ENCODE data around the gene SF3B5.
"Not testable (repeated sequence)": the region's sequence is repeated elsewhere in the genome, so short reads cannot be mapped to it uniquely, and the experiment has no call there.

SF3B5 gene

DNA sequence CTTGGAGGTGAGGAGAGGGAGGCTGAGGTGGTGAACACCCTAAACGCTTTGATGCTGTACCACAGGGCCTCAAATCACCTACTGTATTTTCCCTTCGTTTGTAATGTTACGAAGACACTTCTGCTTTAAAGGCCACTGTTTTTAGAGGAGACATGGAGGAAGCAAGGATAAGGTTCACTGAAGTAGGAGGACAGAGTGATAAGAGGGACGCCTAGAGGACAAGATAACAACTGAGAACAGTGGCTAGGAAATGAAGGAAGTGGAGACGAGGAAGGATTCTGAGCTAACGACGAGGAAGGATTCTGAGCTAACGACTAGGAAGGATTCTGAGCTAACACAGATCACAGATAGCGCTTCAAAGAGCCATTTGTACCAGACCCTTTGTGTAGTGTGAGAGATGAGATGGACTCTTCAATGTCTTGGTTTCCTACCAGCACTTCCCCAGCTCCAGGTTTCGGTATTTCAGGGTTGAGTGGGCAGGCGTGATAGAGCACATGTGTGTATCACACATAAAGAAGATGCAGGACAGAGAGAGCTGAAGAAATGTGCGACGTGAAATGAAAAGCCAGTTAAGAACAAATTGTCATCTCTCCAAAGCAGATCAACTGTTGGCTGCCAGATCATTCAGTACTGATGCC lies 7.5 kb downstream of the SF3B5 start:
- no peak for TF ChIP-seq ZNF274 (IDR thresholded peaks at IDR 0.05; ENCODE audit: low read depth, low read length)
- H3K4me3 ChIP-seq (ENCODE audit: low read length): no peak overlapping the region

- TF ChIP-seq ZNF274 (IDR thresholded peaks at IDR 0.05; ENCODE audit: low read depth, low read length): no peak
- no peak overlapping the region for H3K4me3 ChIP-seq (ENCODE audit: low read length)
Observed at GRCh38 chr6:144086959-144087358, 8.4 kb downstream of the SF3B5 start.

- H3K4me3 ChIP-seq (ENCODE audit: low read length): no peak overlapping the region
- TF ChIP-seq ZNF274 (IDR thresholded peaks at IDR 0.05; ENCODE audit: low read depth, low read length): no peak
Observed at GRCh38 chr6:144083172-144083571, 12.2 kb downstream of the SF3B5 start.

DNA sequence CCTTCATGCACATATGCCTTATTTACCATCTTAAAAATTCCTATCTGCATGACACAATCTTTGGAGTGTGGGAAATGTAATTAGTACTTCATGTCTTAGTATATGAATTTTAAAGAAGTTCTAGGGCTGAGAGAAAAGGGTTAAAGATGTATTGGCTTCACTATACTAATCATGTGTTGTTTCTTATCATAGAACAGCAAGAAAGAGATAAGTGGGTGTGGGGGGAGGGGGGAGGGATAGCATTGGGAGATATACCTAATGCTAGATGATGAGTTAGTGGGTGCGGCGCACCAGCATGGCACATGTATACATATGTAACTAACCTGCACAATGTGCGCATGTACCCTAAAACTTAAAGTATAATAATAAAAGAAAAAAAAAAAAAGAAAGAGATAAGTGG lies 13.0 kb downstream of the SF3B5 start:
- not testable (repeated sequence) for H3K4me3 ChIP-seq (ENCODE audit: low read length)

- no peak overlapping the region for H3K4me3 ChIP-seq (ENCODE audit: low read length)
- no peak for TF ChIP-seq ZNF274 (IDR thresholded peaks at IDR 0.05; ENCODE audit: low read depth, low read length)
Observed at GRCh38 chr6:144077871-144078270, 17.5 kb downstream of the SF3B5 start.

GRCh38 chr6:144075875-144076274 lies 19.5 kb downstream of the SF3B5 start:
- TF ChIP-seq ZNF274 (IDR thresholded peaks at IDR 0.05; ENCODE audit: low read depth, low read length): no peak
- H3K4me3 ChIP-seq (ENCODE audit: low read length): no peak overlapping the region

GRCh38 chr6:144075187-144075586 lies 20.2 kb downstream of the SF3B5 start:
- TF ChIP-seq ZNF274 (IDR thresholded peaks at IDR 0.05; ENCODE audit: low read depth, low read length): no peak
- no peak overlapping the region for H3K4me3 ChIP-seq (ENCODE audit: low read length)

- TF ChIP-seq ZNF274 (IDR thresholded peaks at IDR 0.05; ENCODE audit: low read depth, low read length): no peak
- H3K4me3 ChIP-seq (ENCODE audit: low read length): no peak overlapping the region
Observed at GRCh38 chr6:144073024-144073423, 22.3 kb downstream of the SF3B5 start.

DNA sequence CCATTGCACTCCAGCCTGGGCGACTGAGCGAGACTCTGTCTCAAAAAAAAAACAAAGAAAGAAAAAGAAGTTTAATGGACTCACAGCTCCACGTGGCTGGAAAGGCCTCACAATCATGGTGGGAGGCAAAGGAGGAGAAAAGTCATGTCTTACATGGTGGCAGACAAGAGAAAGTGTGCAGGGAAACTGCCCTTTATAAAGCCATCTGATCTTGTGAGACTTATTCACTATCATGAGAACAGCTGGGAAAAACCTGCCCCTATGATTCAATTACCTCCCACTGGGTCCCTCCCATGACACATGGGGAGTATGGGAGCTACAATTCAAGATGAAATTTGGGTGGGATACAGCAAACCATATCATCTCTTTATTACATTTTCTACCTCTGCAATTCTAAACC lies 25.9 kb downstream of the SF3B5 start:
- TF ChIP-seq ZNF274 (IDR thresholded peaks at IDR 0.05; ENCODE audit: low read depth, low read length): no peak
- no peak overlapping the region for H3K4me3 ChIP-seq (ENCODE audit: low read length)

DNA sequence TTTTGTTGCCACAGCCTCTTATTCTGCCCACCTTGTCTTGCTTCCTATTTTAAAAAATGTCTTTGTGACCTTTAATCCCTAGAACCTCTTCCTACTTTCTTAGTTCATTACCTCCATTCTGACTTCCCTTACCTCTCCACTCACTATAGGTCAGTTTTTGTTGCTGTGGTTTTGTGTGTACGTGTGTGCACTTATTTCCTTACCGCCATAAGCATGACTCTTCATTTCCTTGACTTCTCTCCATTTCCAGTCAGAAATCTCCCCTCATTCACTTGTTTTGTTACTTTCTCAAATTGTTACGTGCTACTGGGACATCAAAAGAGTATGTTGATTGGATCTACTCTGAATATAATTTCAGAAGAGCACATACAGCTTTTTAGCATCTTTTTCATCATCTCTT lies 26.6 kb downstream of the SF3B5 start:
- no peak for TF ChIP-seq ZNF274 (IDR thresholded peaks at IDR 0.05; ENCODE audit: low read depth, low read length)
- no peak overlapping the region for H3K4me3 ChIP-seq (ENCODE audit: low read length)

DNA sequence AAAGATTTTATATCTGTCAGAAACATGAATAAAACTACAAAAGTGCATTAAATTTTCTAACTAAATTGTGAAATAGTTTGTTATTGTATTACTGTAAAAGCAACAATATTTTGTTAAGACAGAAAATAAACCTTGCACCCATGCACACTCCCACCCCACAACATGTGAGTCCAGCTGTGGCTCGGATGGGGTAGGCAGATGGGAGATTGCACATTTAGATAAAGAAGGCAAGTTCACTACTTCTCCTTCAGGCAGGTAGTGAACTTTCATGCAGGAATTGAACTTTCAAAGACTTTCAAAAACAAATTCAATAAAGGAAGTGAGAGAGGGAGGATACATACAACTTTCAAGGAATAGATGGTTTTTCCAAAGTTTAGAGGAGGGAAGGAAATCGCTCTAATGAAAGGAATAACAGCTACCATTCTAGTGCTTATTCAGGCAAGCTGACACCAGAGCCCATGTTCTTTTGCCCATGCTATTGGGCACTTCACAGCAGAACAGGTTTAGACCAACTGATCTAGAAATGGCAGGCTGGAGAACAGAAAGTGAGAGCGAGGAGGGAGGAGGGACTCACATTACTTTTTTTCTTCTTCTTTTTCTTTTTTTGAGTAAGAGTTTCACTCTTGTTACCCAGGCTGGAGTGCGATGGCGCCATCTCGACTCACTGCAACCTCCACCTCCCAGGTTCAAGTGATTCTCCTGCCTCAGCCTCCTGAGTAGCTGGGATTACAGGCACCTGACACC lies 28.5 kb downstream of the SF3B5 start:
- TF ChIP-seq ZNF274 (IDR thresholded peaks at IDR 0.05; ENCODE audit: low read depth, low read length): no peak
- H3K4me3 ChIP-seq (ENCODE audit: low read length): peak overlapping the region; percentile 0; the same call in 1 of the 2 replicates

- no peak overlapping the region for H3K4me3 ChIP-seq (ENCODE audit: low read length)
- TF ChIP-seq ZNF274 (IDR thresholded peaks at IDR 0.05; ENCODE audit: low read depth, low read length): no peak
Observed at GRCh38 chr6:144066255-144066654, 29.1 kb downstream of the SF3B5 start.

DNA sequence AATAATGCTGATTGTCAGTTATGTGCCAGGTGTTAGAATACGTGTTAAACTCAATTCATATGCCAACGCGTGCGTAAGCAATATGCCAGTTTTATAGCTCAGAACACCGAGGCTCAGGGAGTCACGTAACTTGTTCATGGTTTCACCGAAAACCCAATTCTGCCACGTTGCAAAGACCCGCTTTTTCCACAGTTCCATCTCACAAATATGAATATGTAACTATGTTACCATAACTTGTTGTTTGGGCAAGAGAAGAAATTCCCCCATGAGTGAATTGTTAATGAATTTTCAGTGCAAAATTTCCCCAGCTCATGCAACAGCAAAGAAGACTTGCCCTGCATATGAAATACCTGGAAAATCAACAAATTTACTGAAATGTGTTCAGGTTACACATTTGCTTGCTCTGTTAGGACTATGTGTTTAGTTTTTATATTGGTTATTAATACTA lies 30.1 kb downstream of the SF3B5 start:
- peak overlapping the region; percentile 95 for H3K4me3 ChIP-seq (ENCODE audit: low read length)
- no peak for TF ChIP-seq ZNF274 (IDR thresholded peaks at IDR 0.05; ENCODE audit: low read depth, low read length)

DNA sequence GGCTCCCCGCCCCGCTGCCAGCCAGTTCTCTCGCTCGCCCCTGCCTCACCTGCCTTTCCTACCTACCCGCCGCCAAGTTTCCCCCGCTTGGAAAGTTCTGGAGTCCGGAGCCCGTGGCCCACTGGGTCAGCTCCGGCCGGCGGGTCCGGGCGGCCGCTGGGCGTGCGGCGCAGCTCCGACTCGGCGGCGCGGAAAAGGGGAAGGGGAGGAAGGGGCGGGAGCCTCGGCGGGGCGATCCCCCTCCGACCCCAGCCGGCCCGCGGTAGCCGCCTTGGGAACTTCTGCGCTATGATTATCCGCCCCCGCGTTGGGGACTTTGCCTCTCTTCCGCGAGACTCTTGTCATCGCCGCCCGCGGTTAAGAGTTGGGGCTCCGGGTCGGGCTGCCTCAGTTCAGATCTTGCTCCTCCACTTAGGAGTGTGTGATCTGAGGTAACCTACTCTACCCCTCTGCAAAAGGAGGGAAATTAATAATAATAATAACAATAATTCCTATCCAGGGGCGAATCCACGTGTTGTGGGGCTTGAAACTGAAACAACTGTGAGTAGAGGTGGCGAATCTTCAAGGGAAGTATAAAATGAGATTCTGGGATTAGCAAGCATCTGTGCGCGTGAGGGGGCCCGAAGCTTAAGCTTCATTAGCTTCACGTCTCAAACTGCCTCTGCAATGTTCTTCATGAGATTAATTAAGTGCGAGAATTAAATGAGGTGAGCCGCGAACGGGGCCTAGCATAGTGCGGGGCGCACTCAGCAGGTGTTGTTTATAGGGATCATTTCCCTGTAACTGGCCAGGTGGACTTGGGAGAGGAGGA lies 30.8 kb downstream of the SF3B5 start:
- H3K4me3 ChIP-seq (ENCODE audit: low read length): peak overlapping the region; percentile 95
- no peak for TF ChIP-seq ZNF274 (IDR thresholded peaks at IDR 0.05; ENCODE audit: low read depth, low read length)

All from GM08714 (cell line).